ENCODE measurements around the gene ADAM12. TPM values are rescaled to one million over a fixed set of nuclear protein-coding genes. Genes with fewer than 3 reads are reported as not detected.

The ADAM12 gene
- total RNA-seq, 4 donors from 2014 or later = 0.26 to 1.6 (median 0.47) TPM; not detected in 1

DNA sequence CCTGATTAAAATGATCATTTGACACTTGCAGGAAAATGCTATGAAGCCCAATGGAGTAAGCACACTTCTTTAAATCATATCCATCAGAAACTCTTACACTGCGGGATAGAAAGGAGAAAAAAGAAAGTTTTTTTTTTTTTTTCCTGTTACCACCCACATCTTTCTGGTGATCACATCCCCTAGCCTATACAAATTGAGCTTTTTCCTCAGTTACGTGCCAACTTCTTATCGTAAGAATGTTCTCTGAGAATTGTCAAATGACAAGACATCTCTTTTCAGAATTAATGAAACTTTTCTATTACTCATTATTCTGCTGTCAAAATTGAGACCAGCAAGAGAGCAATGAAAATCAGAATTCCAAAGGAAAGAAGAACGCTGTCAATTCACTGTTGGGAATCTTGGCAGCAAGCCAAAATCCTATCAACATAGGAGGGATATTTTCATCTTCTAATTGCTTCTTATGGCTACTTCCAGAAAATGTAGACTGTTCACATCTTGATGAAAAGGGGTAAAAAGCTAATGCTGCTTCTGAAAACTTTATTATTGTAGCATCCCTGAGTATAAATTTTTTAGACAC, 179.5 kb downstream of the ADAM12 start:
- TF ChIP-seq, protein P1, sequence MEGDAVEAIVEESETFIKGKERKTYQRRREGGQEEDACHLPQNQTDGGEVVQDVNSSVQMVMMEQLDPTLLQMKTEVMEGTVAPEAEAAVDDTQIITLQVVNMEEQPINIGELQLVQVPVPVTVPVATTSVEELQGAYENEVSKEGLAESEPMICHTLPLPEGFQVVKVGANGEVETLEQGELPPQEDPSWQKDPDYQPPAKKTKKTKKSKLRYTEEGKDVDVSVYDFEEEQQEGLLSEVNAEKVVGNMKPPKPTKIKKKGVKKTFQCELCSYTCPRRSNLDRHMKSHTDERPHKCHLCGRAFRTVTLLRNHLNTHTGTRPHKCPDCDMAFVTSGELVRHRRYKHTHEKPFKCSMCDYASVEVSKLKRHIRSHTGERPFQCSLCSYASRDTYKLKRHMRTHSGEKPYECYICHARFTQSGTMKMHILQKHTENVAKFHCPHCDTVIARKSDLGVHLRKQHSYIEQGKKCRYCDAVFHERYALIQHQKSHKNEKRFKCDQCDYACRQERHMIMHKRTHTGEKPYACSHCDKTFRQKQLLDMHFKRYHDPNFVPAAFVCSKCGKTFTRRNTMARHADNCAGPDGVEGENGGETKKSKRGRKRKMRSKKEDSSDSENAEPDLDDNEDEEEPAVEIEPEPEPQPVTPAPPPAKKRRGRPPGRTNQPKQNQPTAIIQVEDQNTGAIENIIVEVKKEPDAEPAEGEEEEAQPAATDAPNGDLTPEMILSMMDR (IDR thresholded peaks at IDR 0.05) = no peak
- TF ChIP-seq POLR2A (IDR thresholded peaks at IDR 0.05) = no peak
- no peak overlapping the region for H3K4me3 ChIP-seq (ENCODE audit: low read depth, poor library complexity, severe bottlenecking)
- intact Hi-C loops (cut with DNase I; ENCODE audit: low total_unique reads) = no loop called here
- no peak for DNase-seq (ENCODE audit: low spot score in 2 of 2)
- 29 to 37% methylated on average over 4 of the region's 4 CpGs for WGBS, 2 donors

DNA sequence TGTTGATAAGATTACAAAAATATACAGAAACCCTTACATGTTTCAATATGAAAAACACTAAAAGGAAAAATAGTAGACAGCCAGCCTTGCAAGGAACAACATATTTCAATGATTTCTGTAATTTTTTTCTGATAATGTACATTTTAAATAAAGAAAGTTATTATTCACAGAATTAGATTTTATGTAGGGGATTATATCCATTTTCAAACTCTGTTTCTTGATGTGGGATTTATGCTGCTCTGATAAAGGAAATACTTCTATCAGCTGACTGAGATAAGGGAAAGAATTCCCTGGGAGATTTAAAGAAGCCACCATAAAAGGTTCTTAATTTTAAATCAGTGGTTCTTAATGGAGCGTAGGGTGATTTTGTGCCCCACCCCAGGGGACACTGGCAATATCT, 180.4 kb downstream of the ADAM12 start:
- WGBS, 2 donors = 92 to 97% methylated on average over 1 of the region's 1 CpG
- TF ChIP-seq POLR2A (IDR thresholded peaks at IDR 0.05) = no peak
- TF ChIP-seq, protein P1 (IDR thresholded peaks at IDR 0.05) = no peak
- no peak overlapping the region for H3K4me3 ChIP-seq (ENCODE audit: low read depth, poor library complexity, severe bottlenecking)
- intact Hi-C loops (cut with DNase I; ENCODE audit: low total_unique reads) = no loop called here
- no peak for DNase-seq (ENCODE audit: low spot score in 2 of 2)

DNA sequence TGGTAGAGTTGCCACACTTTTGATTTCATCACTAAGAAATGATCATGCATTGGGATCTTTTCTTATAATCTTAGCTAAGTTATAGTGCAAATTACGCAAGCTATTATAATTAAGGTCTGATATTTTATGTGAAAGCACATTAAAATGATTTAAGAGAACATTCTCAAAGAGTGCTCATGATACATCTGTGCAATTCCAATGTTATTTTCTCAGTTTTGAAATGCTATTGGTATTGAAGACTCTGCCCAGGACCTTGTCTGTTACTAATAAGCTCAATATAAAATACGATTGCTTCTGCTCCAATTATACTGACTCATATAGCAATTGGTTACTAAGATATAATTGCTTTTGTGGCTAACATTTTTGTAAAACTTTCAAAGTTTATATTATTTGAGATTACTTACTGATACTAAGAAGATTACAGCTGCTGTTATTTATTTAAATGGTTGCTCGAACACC, 180.9 kb downstream of the ADAM12 start:
- no peak for TF ChIP-seq POLR2A (IDR thresholded peaks at IDR 0.05)
- TF ChIP-seq, protein P1 (IDR thresholded peaks at IDR 0.05) = no peak
- DNase-seq (ENCODE audit: low spot score in 2 of 2) = no peak
- WGBS, 2 donors = 69 to 72% methylated on average over 3 of the region's 3 CpGs
- no peak overlapping the region for H3K4me3 ChIP-seq (ENCODE audit: low read depth, poor library complexity, severe bottlenecking)
- intact Hi-C loops (cut with DNase I; ENCODE audit: low total_unique reads) = no loop called here

DNA sequence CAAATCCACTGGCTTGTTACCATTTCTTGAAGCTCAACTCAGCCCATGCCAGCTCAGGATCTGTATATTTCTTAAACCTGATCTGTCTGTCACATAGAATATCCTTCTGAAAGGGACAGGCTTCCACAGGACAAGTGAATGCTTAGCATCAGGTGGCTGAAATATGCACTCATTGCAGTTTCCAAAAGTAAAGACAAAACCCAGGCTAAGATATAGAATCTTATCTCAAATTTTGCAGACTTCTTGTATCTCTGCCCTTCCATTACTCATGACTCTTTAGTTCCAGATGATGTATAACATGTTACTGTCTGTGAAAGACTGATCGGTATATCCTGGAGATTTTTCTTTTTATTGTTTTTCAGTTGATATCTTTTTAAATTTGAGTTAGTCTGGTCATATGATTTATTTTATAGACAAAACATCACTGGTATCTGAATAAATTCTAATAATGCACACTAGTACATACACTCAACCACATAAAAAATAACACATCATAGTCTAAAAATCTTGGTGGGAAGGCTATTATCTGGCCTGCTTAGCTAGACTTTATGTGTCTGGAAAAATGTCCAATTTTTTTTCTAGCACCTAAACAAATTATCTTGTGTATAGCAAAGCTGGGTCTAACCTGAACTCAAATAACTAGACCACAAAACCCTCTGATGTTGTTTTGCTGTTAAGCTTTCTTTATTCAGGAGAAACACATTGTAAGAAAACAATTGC, 182.6 kb downstream of the ADAM12 start:
- H3K4me3 ChIP-seq (ENCODE audit: low read depth, poor library complexity, severe bottlenecking) = no peak overlapping the region
- DNase-seq (ENCODE audit: low spot score in 2 of 2) = no peak
- TF ChIP-seq POLR2A (IDR thresholded peaks at IDR 0.05) = no peak
- TF ChIP-seq, protein P1 (IDR thresholded peaks at IDR 0.05) = no peak
- WGBS, 2 donors = 91 to 100% methylated on average over 1 of the region's 1 CpG
- intact Hi-C loops (cut with DNase I; ENCODE audit: low total_unique reads) = no loop called here

DNA sequence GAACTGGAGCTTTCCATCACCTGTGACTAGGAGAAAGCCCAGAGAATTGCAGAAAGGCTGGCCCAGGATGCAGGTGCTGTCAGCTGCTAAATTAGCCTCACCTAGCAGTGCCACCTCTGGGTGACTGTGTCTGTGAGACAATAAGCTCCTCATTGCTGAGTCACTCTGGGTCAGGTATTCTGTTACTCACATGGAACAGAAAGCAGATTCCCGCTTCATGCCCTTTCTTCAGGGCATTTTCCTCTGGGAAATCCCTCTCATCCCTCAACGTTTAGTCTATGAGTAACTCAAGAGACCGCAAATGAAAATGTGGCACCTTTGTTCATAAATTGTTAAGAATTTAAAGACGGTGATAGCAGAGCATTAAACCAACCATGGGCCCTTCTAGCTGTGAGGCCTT, 184.0 kb downstream of the ADAM12 start:
- WGBS, 2 donors = 81 to 87% methylated on average over 4 of the region's 4 CpGs
- TF ChIP-seq, protein P1 (IDR thresholded peaks at IDR 0.05) = no peak
- no peak for TF ChIP-seq POLR2A (IDR thresholded peaks at IDR 0.05)
- DNase-seq (ENCODE audit: low spot score in 2 of 2) = no peak
- H3K4me3 ChIP-seq (ENCODE audit: low read depth, poor library complexity, severe bottlenecking) = no peak overlapping the region
- intact Hi-C loops (cut with DNase I; ENCODE audit: low total_unique reads) = no loop called here
